ENCODE measurements around the gene ANTKMT.

DNA sequence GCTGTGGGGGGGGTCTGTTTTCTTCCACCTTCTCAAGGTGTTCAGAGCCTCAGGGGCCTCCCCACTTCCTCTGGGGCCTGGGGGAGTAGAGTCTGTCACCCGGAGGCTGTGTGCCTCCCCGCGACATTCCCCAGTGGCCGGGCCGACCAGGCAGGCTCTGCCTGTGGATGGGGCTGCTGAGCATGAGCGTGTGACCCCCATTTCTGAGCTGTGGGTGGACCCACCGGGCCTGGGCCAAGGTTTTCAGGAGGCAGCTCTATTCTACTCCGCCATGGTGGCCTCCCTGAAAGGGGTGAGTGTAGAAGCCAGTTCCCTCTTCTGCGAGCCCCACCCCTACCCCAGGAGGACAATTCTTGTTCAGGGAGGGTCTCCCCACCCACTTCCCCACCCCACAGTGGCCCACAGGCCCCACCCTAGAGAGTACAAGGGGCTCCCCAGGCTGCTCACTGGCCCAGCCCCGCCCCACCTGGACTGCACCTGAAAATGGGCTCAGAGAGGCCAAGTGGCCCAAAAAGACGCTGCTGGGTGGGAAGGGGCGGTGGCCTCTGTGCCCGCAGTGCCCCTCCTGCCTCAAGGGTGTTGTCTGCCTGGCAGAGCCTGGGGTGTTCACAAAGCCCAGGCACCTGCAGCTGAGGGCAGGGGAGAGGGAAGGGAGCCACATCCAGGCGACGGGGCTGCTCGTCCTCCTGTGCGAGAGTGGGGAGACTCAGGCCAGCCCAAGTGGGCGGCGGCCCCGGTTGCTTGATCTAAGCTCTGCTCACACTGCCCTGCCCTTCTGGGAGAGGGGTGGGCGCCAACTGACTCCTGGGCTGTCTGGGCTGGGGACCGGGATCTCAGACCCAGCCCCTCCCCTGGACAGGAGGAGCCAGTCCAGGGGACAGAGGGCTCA is 40.9 kb downstream of the ANTKMT start:
- TF ChIP-seq EZH2 (IDR thresholded peaks at IDR 0.05; ENCODE audit: borderline replicate concordance): no peak
- TF ChIP-seq, protein P1, sequence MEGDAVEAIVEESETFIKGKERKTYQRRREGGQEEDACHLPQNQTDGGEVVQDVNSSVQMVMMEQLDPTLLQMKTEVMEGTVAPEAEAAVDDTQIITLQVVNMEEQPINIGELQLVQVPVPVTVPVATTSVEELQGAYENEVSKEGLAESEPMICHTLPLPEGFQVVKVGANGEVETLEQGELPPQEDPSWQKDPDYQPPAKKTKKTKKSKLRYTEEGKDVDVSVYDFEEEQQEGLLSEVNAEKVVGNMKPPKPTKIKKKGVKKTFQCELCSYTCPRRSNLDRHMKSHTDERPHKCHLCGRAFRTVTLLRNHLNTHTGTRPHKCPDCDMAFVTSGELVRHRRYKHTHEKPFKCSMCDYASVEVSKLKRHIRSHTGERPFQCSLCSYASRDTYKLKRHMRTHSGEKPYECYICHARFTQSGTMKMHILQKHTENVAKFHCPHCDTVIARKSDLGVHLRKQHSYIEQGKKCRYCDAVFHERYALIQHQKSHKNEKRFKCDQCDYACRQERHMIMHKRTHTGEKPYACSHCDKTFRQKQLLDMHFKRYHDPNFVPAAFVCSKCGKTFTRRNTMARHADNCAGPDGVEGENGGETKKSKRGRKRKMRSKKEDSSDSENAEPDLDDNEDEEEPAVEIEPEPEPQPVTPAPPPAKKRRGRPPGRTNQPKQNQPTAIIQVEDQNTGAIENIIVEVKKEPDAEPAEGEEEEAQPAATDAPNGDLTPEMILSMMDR (IDR thresholded peaks at IDR 0.05; ENCODE audit: poor library complexity): no peak
- no peak for TF ChIP-seq EZH2phosphoT487 (IDR thresholded peaks at IDR 0.05; ENCODE audit: low read depth, severe bottlenecking, unreplicated experiment)
